ENCODE data around the gene SLC2A13.
"Not testable (repeated sequence)": the region's sequence is repeated elsewhere in the genome, so short reads cannot be mapped to it uniquely, and the experiment has no call there.

Gene SLC2A13

GRCh38 chr12:39867631-39868327 lies 238.1 kb downstream of the SLC2A13 start:
- DNase-seq, result no peak

GRCh38 chr12:39866135-39866534 lies 239.7 kb downstream of the SLC2A13 start:
- DNase-seq, result no peak

- no peak for DNase-seq
Measured at GRCh38 chr12:39860695-39861094, 245.2 kb downstream of the SLC2A13 start.

- no peak for DNase-seq
Measured at GRCh38 chr12:39853003-39853402, 252.9 kb downstream of the SLC2A13 start.

- DNase-seq, result no peak
Measured at GRCh38 chr12:39852346-39852745, 253.5 kb downstream of the SLC2A13 start.

GRCh38 chr12:39848218-39848617 lies 257.7 kb downstream of the SLC2A13 start:
- DNase-seq, result not testable (repeated sequence)

- no peak for DNase-seq
Measured at GRCh38 chr12:39846971-39847650, 258.8 kb downstream of the SLC2A13 start.

- DNase-seq, result no peak
Measured at GRCh38 chr12:39846304-39846703, 259.6 kb downstream of the SLC2A13 start.

- DNase-seq, result no peak
Measured at GRCh38 chr12:39840422-39840821, 265.5 kb downstream of the SLC2A13 start.

- DNase-seq, result no peak
Measured at GRCh38 chr12:39839072-39839471, 266.8 kb downstream of the SLC2A13 start.

GRCh38 chr12:39835517-39836489 lies 270.1 kb downstream of the SLC2A13 start:
- no peak for DNase-seq

- DNase-seq, result no peak
Measured at GRCh38 chr12:39831587-39832315, 274.1 kb downstream of the SLC2A13 start.

GRCh38 chr12:39830852-39831520 lies 274.9 kb downstream of the SLC2A13 start:
- DNase-seq, result no peak

- no peak for DNase-seq
Measured at GRCh38 chr12:39830171-39830570, 275.7 kb downstream of the SLC2A13 start.

GRCh38 chr12:39824505-39825212 lies 281.2 kb downstream of the SLC2A13 start:
- no peak for DNase-seq

- DNase-seq, result no peak
Measured at GRCh38 chr12:39816671-39817185, 289.2 kb downstream of the SLC2A13 start.

GRCh38 chr12:39815746-39816145 lies 290.1 kb downstream of the SLC2A13 start:
- no peak for DNase-seq

GRCh38 chr12:39814626-39815025 lies 291.3 kb downstream of the SLC2A13 start:
- DNase-seq, result no peak

- no peak for DNase-seq
Measured at GRCh38 chr12:39813776-39814175, 292.1 kb downstream of the SLC2A13 start.

GRCh38 chr12:39812456-39812855 lies 293.4 kb downstream of the SLC2A13 start:
- not testable (repeated sequence) for DNase-seq

GRCh38 chr12:39807043-39807442 lies 298.8 kb downstream of the SLC2A13 start:
- no peak for DNase-seq

Data from right kidney (tissue), 1 donor.